Activated T-cell treated with anti-CD3 and anti-CD28 coated beads, Interleukin-2, amount 50 U/mL, for 48 hours (primary cell): ENCODE results near the gene NPAS3.

Experiments
- DNase-seq, 2 experiments: peaks; one replicate each; pipeline ENCODE4 v3.0.0-alpha.2; 2020

The NPAS3 gene

GRCh38 chr14:33017016-33017415 is 78.3 kb downstream of the NPAS3 start:
- DNase-seq = no peak

- no peak for DNase-seq
Observed at GRCh38 chr14:33019346-33019745, 80.7 kb downstream of the NPAS3 start.

GRCh38 chr14:33026850-33027430 is 88.3 kb downstream of the NPAS3 start:
- DNase-seq = no peak

- DNase-seq = no peak
Observed at GRCh38 chr14:33029511-33029910, 90.8 kb downstream of the NPAS3 start.

GRCh38 chr14:33030386-33030785 is 91.7 kb downstream of the NPAS3 start:
- DNase-seq = no peak

GRCh38 chr14:33035416-33036194 is 96.9 kb downstream of the NPAS3 start:
- no peak for DNase-seq

GRCh38 chr14:33039311-33039710 is 100.6 kb downstream of the NPAS3 start:
- no peak for DNase-seq

GRCh38 chr14:33040372-33041140 is 101.9 kb downstream of the NPAS3 start:
- no peak for DNase-seq

- DNase-seq = no peak
Observed at GRCh38 chr14:33042591-33042990, 103.9 kb downstream of the NPAS3 start.

- no peak for DNase-seq
Observed at GRCh38 chr14:33045760-33046159, 107.1 kb downstream of the NPAS3 start.

GRCh38 chr14:33052943-33053342 is 114.3 kb downstream of the NPAS3 start:
- DNase-seq = no peak

- no peak for DNase-seq
Observed at GRCh38 chr14:33056213-33056612, 117.5 kb downstream of the NPAS3 start.

GRCh38 chr14:33057585-33057984 is 118.9 kb downstream of the NPAS3 start:
- DNase-seq = no peak

- no peak for DNase-seq
Observed at GRCh38 chr14:33061667-33062325, 123.1 kb downstream of the NPAS3 start.

- no peak for DNase-seq
Observed at GRCh38 chr14:33062476-33062875, 123.8 kb downstream of the NPAS3 start.

- DNase-seq = no peak
Observed at GRCh38 chr14:33062881-33063280, 124.2 kb downstream of the NPAS3 start.

GRCh38 chr14:33063521-33063920 is 124.8 kb downstream of the NPAS3 start:
- no peak for DNase-seq

- no peak for DNase-seq
Observed at GRCh38 chr14:33065634-33066033, 127.0 kb downstream of the NPAS3 start.

GRCh38 chr14:33068040-33068439 is 129.4 kb downstream of the NPAS3 start:
- no peak for DNase-seq

- no peak for DNase-seq
Observed at GRCh38 chr14:33068626-33069025, 129.9 kb downstream of the NPAS3 start.

GRCh38 chr14:33070475-33070874 is 131.8 kb downstream of the NPAS3 start:
- DNase-seq = no peak

GRCh38 chr14:33073023-33073422 is 134.3 kb downstream of the NPAS3 start:
- no peak for DNase-seq

GRCh38 chr14:33081259-33081658 is 142.6 kb downstream of the NPAS3 start:
- DNase-seq = no peak
